ENCODE results near the gene ITPKB.

ITPKB gene

DNA sequence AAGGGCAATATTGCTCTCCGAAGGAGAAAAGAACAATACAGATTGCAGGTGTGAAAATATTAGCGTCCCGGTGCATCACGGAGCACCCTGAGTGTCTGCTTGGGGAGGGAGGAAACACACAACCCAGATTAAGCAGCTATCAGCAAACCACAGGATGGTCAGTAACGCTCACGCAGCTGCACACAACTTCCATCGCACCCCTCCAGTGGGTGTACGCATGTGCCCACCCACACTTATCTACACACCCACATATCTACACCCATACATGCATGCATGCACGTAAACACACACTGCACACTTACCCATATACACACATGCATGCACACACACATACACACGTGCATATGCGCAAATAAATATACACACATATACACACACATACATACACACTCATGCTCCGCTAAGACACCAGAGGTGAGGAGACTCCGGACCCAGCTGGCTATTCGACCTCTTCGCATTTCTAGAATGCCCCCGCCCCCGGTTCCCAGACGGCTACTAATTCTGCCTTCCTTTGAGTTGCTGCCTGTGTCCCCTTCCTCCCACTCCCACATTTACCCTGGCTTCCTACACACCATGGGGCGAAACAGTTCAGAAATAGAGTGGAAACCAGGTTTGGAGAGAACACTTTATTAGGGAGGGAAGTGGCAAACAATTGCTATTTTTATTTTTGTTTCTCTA, 26.2 kb downstream of the ITPKB start:
- in situ Hi-C loops (cut with MboI; ENCODE audit: low pct_unique_long_range_greater_than_20kb, low sequenced_read_pairs), result no loop called here
- peak; percentile 40 for DNase-seq

GRCh38 chr1:226711976-226712741, 26.9 kb downstream of the ITPKB start:
- peak; percentile 57 for DNase-seq
- in situ Hi-C loops (cut with MboI; ENCODE audit: low pct_unique_long_range_greater_than_20kb, low sequenced_read_pairs), result no loop called here

- DNase-seq, result no peak
- in situ Hi-C loops (cut with MboI; ENCODE audit: low pct_unique_long_range_greater_than_20kb, low sequenced_read_pairs), result no loop called here
Measured at GRCh38 chr1:226710501-226710900, 28.6 kb downstream of the ITPKB start.

DNA sequence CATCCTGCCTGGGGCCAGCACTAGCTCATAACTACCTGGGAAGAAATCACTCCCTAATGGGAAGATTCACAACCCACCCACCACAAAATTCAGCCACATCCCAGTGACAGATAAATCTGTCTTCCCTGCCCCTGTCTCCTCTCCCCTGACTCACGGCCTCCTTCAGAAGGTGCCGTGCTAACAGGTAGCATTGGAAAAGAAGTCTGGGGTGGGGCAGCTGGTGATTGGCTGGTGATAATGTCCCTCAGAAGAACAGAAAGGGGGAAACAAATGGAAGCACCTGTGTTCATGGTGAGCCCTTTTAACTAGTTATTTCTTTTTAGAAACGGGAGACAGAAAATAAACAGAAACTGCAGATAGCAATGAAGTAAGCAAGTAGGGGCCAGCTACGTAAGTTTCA, 29.1 kb downstream of the ITPKB start:
- no peak for DNase-seq
- in situ Hi-C loops (cut with MboI; ENCODE audit: low pct_unique_long_range_greater_than_20kb, low sequenced_read_pairs), result no loop called here

DNA sequence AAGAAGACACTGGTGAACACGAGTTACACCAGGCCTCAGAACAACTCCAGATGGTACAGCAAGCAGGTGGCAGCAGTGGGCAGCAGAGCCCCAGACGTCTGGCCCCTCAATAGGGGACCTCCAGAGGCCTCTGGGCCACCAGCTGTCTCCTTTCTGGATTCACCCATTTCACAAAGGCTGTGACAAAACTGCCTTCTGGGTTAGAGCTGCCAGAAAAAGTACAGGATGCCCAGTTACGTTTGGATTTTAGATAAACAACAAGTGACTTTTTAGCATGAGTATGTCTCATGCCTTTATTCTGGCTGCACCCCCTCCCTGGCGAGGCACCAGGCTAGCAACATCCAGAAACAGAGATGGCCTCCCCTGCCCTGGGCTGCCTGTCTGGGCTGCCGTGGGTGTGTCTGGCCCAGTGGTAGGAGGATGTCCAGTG, 30.1 kb downstream of the ITPKB start:
- in situ Hi-C loops (cut with MboI; ENCODE audit: low pct_unique_long_range_greater_than_20kb, low sequenced_read_pairs), result no loop called here
- no peak for DNase-seq

GRCh38 chr1:226708342-226708780, 30.7 kb downstream of the ITPKB start:
- in situ Hi-C loops (cut with MboI; ENCODE audit: low pct_unique_long_range_greater_than_20kb, low sequenced_read_pairs), result no loop called here

DNA sequence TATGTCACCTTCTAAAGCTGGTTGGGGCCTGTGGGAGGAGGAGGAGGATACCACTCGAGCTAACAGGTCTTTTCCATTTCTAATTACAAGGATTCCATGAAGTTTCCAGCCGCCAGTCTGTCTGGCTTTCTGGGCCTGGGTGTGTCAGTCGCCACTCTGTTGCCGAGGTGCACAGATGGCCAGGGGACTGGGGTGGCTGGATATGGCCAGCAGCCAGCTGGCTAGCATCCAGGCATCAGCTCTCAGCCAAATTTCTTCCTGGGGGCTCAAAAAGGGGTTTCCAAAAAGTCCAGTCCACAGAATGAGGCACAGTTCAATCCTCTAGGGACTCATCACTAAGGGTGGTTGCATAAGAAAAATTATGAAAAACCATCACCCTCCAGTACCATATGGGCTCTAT, 32.4 kb downstream of the ITPKB start:
- DNase-seq, result no peak
- in situ Hi-C loops (cut with MboI; ENCODE audit: low pct_unique_long_range_greater_than_20kb, low sequenced_read_pairs), result no loop called here

More at GRCh38 chr1:226708342-226708780, 30.7 kb downstream of the ITPKB start:
- no peak for DNase-seq

DNA sequence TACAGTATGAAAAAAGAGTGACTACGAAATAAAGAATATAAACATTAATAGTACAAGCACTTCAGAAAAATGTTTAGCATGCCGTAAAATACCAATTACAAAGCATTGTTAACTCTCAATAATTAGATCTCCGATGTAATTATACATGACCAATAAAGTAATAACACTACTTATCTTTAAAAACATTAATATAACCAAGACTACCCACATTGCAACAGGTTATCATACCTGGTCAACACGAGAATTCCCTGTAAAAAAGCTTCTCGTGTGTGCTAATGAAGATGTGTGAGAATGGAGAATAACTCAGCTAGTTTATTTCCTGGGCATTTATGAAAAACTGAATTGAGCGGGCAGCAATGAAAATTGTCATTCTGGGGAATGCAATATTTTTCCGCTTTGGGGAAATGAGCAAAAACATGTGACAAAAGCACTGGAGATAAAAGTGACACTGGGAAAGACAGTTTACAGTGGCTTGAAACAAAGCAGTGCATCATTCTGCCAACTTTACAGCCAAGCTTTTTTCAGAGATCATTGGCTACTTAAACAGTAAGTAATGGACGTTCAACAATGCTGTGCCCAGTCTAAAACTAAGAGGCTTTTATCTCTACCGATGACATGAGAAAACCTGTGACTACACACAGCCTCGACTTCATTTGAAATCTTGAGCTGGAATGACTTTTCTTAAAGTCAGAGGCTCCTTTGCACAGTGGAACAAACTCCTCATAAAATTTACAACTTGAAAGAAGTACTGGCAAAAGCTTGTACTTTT, 34.7 kb downstream of the ITPKB start:
- no peak for DNase-seq
- in situ Hi-C loops (cut with MboI; ENCODE audit: low pct_unique_long_range_greater_than_20kb, low sequenced_read_pairs), result no loop called here

GRCh38 chr1:226702957-226703831, 35.9 kb downstream of the ITPKB start:
- in situ Hi-C loops (cut with MboI; ENCODE audit: low pct_unique_long_range_greater_than_20kb, low sequenced_read_pairs), result no loop called here
- peak; percentile 76 for DNase-seq

DNA sequence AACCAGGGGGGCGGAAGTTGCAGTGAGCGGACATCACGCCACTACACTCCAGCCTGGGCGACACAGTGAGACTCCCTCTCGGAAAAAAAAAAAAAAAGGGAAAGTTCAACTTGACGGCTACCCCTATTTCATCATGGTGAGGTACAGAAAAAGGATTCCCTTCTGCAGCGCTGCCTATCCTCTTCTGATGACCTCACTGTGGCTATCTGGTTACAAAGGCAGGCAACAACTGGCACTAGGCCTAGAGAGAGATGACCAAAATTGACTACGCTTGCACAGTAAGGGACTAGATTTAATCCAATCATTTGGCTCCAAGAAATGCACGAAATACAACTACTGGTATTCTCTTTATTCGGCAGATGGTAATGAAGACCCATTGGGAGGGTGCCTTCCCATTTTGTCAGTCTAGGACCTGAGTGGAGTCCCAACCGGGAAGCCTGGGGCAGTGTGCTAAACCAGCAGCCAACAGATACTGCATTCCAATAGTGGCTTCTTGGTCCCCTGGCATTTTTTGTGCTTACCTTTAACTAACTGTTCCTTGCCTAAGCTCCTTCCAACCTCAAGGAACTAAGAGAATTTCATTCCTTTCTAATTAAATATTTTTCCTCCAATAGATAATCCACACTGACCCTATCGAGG, 36.6 kb downstream of the ITPKB start:
- no peak for DNase-seq
- in situ Hi-C loops (cut with MboI; ENCODE audit: low pct_unique_long_range_greater_than_20kb, low sequenced_read_pairs), result no loop called here

- in situ Hi-C loops (cut with MboI; ENCODE audit: low pct_unique_long_range_greater_than_20kb, low sequenced_read_pairs), result no loop called here
- DNase-seq, result no peak
Measured at GRCh38 chr1:226700861-226701260, 38.2 kb downstream of the ITPKB start.

- no peak for DNase-seq
- in situ Hi-C loops (cut with MboI; ENCODE audit: low pct_unique_long_range_greater_than_20kb, low sequenced_read_pairs), result no loop called here
Measured at GRCh38 chr1:226699166-226699565, 39.9 kb downstream of the ITPKB start.

GRCh38 chr1:226698659-226699058, 40.4 kb downstream of the ITPKB start:
- in situ Hi-C loops (cut with MboI; ENCODE audit: low pct_unique_long_range_greater_than_20kb, low sequenced_read_pairs), result no loop called here
- no peak for DNase-seq

- DNase-seq, result no peak
Measured at GRCh38 chr1:226697929-226698544, 41.0 kb downstream of the ITPKB start.

DNA sequence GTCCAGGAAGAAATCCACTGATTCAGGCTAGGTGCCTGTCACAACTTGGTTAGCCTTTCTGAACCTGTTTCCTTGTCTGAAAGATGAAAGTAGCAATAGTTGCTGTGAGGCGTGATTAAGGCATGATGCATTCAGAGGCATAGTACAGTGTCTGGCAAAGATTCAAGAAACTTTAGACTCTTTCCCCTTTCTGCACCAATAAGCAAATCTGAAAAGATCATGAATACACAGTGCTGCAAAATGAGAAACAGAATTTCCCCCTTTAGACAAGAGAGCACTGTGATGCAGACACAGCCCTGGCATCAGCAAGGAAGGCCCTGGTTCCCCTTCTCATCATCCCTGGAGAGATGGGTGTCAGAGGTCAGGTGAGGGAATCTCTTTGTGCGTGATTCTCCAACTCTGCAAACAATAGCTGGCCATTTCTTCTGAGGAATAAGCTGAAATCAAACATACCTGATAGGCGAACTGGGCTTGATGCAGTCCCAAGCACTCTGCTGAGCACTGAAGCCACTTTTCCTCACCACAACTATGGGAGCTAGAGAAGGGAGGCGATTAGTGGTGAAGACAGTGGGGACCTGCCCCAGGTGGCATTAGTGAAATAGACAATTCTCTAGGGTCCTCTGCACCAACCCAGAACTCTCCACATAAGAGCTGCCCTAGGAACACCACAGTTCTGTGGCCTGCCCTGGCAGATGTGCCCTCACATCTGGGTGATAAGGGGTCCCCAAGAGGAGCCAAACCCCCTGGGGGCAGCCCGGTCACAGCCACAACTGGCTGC, 41.7 kb downstream of the ITPKB start:
- in situ Hi-C loops (cut with MboI; ENCODE audit: low pct_unique_long_range_greater_than_20kb, low sequenced_read_pairs), result no loop called here
- no peak for DNase-seq

More at GRCh38 chr1:226697929-226698544, 41.0 kb downstream of the ITPKB start:
- in situ Hi-C loops (cut with MboI; ENCODE audit: low pct_unique_long_range_greater_than_20kb, low sequenced_read_pairs), result no loop called here

DNA sequence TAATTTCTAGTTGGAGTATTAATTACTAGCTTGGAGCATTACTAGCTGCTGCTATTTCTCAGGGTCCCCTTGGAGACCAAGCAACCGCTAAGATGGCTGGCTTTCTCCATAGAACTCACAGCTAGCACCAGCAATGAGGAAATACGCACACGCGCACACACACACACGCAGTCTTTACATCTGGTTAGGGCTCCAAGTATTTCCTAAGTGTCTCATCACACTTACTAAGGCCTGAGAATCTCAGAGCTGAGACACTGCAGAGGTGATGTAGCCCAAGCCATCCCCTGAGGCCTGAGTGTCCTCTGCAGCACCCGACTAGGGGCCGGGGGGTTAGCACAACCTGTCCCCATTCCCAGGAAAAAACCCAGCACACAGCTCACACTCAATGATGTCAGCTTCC, 42.5 kb downstream of the ITPKB start:
- in situ Hi-C loops (cut with MboI; ENCODE audit: low pct_unique_long_range_greater_than_20kb, low sequenced_read_pairs), result no loop called here
- DNase-seq, result no peak

GRCh38 chr1:226695335-226695900, 43.7 kb downstream of the ITPKB start:
- in situ Hi-C loops (cut with MboI; ENCODE audit: low pct_unique_long_range_greater_than_20kb, low sequenced_read_pairs), result no loop called here
- no peak for DNase-seq
